Smooth muscle cell (in vitro differentiated cells): ENCODE results near the gene RUVBL1. TPM values are rescaled to one million over a fixed set of nuclear protein-coding genes. Genes with fewer than 3 reads are reported as not detected.

Experiments
- DNase-seq: peaks from one replicate; lab custom pipeline; 2025; ENCODE audit not compliant: unreplicated experiment; lab: John Stamatoyannopoulos, UW
- H2AFZ ChIP-seq: fragments of 200-600 bp; sonication (generic); 2 replicates; pipeline ENCODE4 v1.6.0; 2016; ENCODE audit warnings: antibody characterized with exemption, low read depth, mild to moderate bottlenecking
- H3F3A ChIP-seq: fragments of 200-600 bp; sonication (generic); 2 replicates; pipeline ENCODE4 v1.6.0; 2017; ENCODE audit warnings: antibody characterized with exemption, low read depth
- H3K27ac ChIP-seq: fragments of 200-600 bp; sonication (generic); 2 replicates; pipeline ENCODE4 v1.5.1; 2016; ENCODE audit warnings: low read depth, mild to moderate bottlenecking
- H3K27me3 ChIP-seq: fragments of 200-600 bp; sonication (generic); 2 replicates; pipeline ENCODE4 v1.6.1; 2016; ENCODE audit warnings: low read depth, mild to moderate bottlenecking
- H3K36me3 ChIP-seq: fragments of 200-600 bp; sonication (generic); 2 replicates; pipeline ENCODE4 v1.5.1; 2016; ENCODE audit warnings: low read depth
- H3K4me1 ChIP-seq: fragments of 200-600 bp; sonication (generic); 2 replicates; pipeline ENCODE4 v1.5.1; 2016; ENCODE audit warnings: low read depth
- H3K4me2 ChIP-seq: fragments of 200-600 bp; sonication (generic); 2 replicates; pipeline ENCODE4 v1.6.0; 2016; ENCODE audit warnings: mild to moderate bottlenecking
- H3K4me3 ChIP-seq: fragments of 200-600 bp; sonication (generic); 2 replicates; pipeline ENCODE4 v1.5.1; 2016; ENCODE audit warnings: mild to moderate bottlenecking
- H3K79me2 ChIP-seq: fragments of 200-600 bp; sonication (generic); 2 replicates; pipeline ENCODE4 v1.6.0; 2016; ENCODE audit warnings: low read depth, mild to moderate bottlenecking
- H3K9ac ChIP-seq: fragments of 200-600 bp; sonication (generic); 2 replicates; pipeline ENCODE4 v1.6.0; 2016; ENCODE audit warnings: low read depth
- H3K9me3 ChIP-seq: fragments of 200-600 bp; sonication (generic); replicated peaks from 2 replicates; pipeline ENCODE4 v1.5.1; 2016; ENCODE audit warnings: low read depth
- H4K20me1 ChIP-seq: fragments of 200-600 bp; sonication (generic); 2 replicates; pipeline ENCODE4 v1.6.0; 2016; ENCODE audit warnings: low read depth
- CTCF ChIP-seq: fragments of 200-600 bp; sonication (generic); IDR thresholded peaks from 2 replicates; pipeline ENCODE4 v1.5.1; 2017; ENCODE audit warnings: borderline replicate concordance, mild to moderate bottlenecking, antibody characterized with exemption; ENCODE audit not compliant: insufficient read depth, poor library complexity, severe bottlenecking
- WGBS: methylation state at CpG from one replicate; pipeline ENCODE4 v1.1.7; 2016; ENCODE audit warnings: low lambda C conversion rate; 5-methylcytosine and 5-hydroxymethylcytosine counted together
- polyA plus RNA-seq: library from polyadenylated mRNA; unstranded; fragments of >200 nt; fragmentation: Nextera tagmentation; extraction: Ambion mirVana; gene quantifications from 2 replicates; pipeline ENCODE4 v1.2.1, GENCODE V29; 2016
- total RNA-seq: library from RNA; depleted of rRNA; stranded (reverse); fragments of >200 nt; gene quantifications from 2 replicates; pipeline ENCODE4 v1.2.3, GENCODE V29; 2014

The RUVBL1 gene
- total and polyA plus RNA-seq, 2 experiments from 2014 or later, result 32.9 to 37.1 TPM

GRCh38 chr3:128100161-128100560, 23.5 kb downstream of the RUVBL1 start:
- no peaks in the 10 kb centered on the region for H3K79me2 ChIP-seq
- no peak overlapping the region for H3K27ac ChIP-seq
- no peak overlapping the region for H3K9ac ChIP-seq
- H3K36me3 ChIP-seq, result no peaks in the 10 kb centered on the region
- no peaks in the 10 kb centered on the region for H3K4me1 ChIP-seq
- no peaks in the 10 kb centered on the region for H3K9me3 ChIP-seq
- no peak overlapping the region for H3K4me2 ChIP-seq
- no peaks in the 10 kb centered on the region for H3K27me3 ChIP-seq
- H4K20me1 ChIP-seq, result no peaks in the 10 kb centered on the region
- H2AFZ ChIP-seq, result no peak overlapping the region
- no peaks in the 10 kb centered on the region for H3F3A ChIP-seq
- TF ChIP-seq CTCF, result no peak
- no peak for DNase-seq
- no peak overlapping the region for H3K4me3 ChIP-seq
- 87% methylated on average over 3 of the region's 3 CpGs for WGBS

DNA sequence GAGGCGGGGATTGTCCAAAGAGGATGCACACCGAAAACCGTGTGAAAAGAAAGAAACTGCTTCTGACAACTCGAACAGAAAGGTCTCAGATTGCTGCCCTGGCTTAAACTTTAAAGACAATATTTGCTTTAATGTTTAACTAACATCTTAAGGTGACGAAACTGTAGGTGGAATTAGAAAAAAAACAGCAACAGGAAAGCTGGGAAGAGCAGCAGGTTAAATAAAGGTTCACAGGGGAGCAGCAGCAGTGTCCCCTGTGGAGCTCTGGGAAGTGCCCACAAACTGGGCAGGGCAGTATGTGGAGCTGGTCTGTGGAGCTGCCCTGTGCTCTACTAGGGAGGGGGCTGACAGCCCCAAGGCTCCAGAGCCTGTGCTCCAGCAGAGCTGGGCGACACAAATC, 25.4 kb downstream of the RUVBL1 start:
- H3K36me3 ChIP-seq, result no peaks in the 10 kb centered on the region
- 97% methylated on average over 6 of the region's 6 CpGs for WGBS
- H2AFZ ChIP-seq, result no peak overlapping the region
- no peaks in the 10 kb centered on the region for H3K4me1 ChIP-seq
- no peaks in the 10 kb centered on the region for H3K27me3 ChIP-seq
- no peaks in the 10 kb centered on the region for H3F3A ChIP-seq
- H4K20me1 ChIP-seq, result no peaks in the 10 kb centered on the region
- no peaks in the 10 kb centered on the region for H3K9me3 ChIP-seq
- H3K4me2 ChIP-seq, result no peak overlapping the region
- H3K4me3 ChIP-seq, result no peak overlapping the region
- TF ChIP-seq CTCF, result no peak
- DNase-seq, result no peak
- no peaks in the 10 kb centered on the region for H3K79me2 ChIP-seq
- no peak overlapping the region for H3K9ac ChIP-seq
- H3K27ac ChIP-seq, result no peak overlapping the region

DNA sequence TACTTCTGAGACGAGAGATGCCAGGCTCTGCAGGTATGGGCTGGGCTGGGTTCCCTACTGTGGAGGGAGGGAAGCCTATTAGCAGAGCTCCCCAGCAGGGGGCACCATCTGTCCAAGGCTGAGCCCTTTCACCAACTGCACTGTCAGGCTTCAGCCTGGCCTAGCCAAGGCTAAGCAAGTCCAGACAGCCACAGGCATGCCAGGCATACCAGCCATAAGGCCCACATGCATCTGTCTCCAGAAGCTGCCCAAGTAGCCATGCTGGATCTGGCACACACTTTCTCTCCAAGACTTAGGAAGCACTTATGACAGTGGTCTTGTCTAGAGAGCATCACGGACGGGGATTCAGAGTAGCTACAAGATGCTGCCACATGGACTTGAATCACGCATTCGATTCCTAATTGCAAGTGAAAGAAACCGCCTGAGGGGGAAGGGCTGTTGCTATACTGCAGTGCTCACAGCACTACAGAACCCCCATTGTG, 28.3 kb downstream of the RUVBL1 start:
- WGBS, result 56% methylated on average over 6 of the region's 6 CpGs
- DNase-seq, result peak; percentile 42
- no peak overlapping the region for H3K4me3 ChIP-seq
- no peaks in the 10 kb centered on the region for H3K36me3 ChIP-seq
- peak overlapping the region; percentile 13 for H3K27ac ChIP-seq
- peak; percentile 81 for TF ChIP-seq CTCF
- no peak overlapping the region for H2AFZ ChIP-seq
- no peaks in the 10 kb centered on the region for H3K4me1 ChIP-seq
- H4K20me1 ChIP-seq, result no peaks in the 10 kb centered on the region
- H3F3A ChIP-seq, result no peaks in the 10 kb centered on the region
- H3K79me2 ChIP-seq, result peaks cover 6% of the 10 kb centered on the region
- H3K9ac ChIP-seq, result no peak overlapping the region
- H3K4me2 ChIP-seq, result no peak overlapping the region
- no peaks in the 10 kb centered on the region for H3K27me3 ChIP-seq
- H3K9me3 ChIP-seq, result no peaks in the 10 kb centered on the region

DNA sequence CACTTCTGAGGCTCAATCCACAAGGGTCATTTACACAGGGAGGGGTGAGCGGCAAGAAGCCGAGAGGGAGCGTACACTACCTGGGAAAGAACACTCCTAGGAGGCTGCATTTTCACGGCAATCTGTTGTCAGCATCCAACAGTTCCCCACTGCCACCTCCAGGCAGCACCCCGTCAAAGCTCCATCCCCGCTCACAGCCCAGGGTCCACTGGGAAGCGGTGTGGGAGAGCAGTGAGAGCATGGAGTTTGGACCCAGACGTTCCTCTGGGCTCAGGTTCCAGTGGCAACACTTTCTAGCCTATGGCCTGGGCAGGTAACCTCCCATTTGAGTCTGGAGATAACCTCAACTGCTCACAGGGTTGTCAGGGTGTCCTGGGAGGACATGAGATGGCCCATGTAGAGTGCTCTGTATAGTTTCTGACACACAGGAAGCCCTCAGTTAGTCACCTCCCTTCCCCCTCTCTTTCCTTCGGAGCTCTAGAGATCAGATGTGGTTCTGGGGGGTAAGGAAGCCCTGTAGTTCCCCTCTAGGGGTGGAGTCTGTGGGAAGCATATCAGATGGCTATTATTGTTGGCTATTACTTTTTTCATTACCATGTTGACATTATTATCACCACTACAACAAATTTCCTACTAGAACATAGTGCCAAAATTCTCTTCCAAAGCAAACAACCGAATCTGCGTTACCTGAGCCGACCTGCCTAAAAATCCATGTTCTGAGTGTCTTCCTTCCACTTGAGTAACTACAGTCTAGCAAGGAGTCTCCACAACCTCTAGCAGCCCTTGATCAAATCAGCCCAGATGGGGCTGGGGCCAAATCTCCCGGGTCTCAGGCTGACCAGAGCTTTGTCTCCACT, 29.1 kb downstream of the RUVBL1 start:
- Histone ChIP-seq H3K4me3 (no peak overlapping the region), H3K27me3 (no peaks in the 10 kb centered on the region), H2AFZ (no peak overlapping the region), H3K4me1 (no peaks in the 10 kb centered on the region), H3F3A (no peaks in the 10 kb centered on the region), H3K4me2 (no peak overlapping the region), H3K9ac (no peak overlapping the region), H3K79me2 (peaks cover 9% of the 10 kb centered on the region), H3K9me3 (no peaks in the 10 kb centered on the region), H3K27ac (no peak overlapping the region), H4K20me1 (no peaks in the 10 kb centered on the region), H3K36me3 (no peaks in the 10 kb centered on the region)
- WGBS, result 92% methylated on average over 13 of the region's 13 CpGs
- no peak for DNase-seq
- no peak for TF ChIP-seq CTCF
